ENCODE results near the gene DAAM1.

Gene DAAM1

GRCh38 chr14:59186306-59186705, 2.2 kb upstream of the DAAM1 start:
- no peak for DNase-seq (ENCODE audit: insufficient read length, low spot score)
- no peak for FAIRE-seq
- no peak for TF ChIP-seq CTCF (IDR thresholded peaks at IDR 0.05; ENCODE audit: insufficient read depth, missing control alignments)

- FAIRE-seq (no peak), DNase-seq (ENCODE audit: insufficient read length, low spot score) (no peak)
Measured at GRCh38 chr14:59187118-59187517, 1.3 kb upstream of the DAAM1 start.

GRCh38 chr14:59187802-59188460, 536 bp upstream of the DAAM1 start:
- FAIRE-seq (no peak), DNase-seq (ENCODE audit: insufficient read length, low spot score) (no peak)
- no peak for TF ChIP-seq CTCF (IDR thresholded peaks at IDR 0.05; ENCODE audit: insufficient read depth, missing control alignments)

More at GRCh38 chr14:59187118-59187517, 1.3 kb upstream of the DAAM1 start:
- TF ChIP-seq CTCF (IDR thresholded peaks at IDR 0.05; ENCODE audit: insufficient read depth, missing control alignments), result no peak

GRCh38 chr14:59189091-59189785, 771 bp downstream of the DAAM1 start:
- FAIRE-seq, result no peak
- no peak for TF ChIP-seq CTCF (IDR thresholded peaks at IDR 0.05; ENCODE audit: insufficient read depth, missing control alignments)
- no peak for DNase-seq (ENCODE audit: insufficient read length, low spot score)

DNA sequence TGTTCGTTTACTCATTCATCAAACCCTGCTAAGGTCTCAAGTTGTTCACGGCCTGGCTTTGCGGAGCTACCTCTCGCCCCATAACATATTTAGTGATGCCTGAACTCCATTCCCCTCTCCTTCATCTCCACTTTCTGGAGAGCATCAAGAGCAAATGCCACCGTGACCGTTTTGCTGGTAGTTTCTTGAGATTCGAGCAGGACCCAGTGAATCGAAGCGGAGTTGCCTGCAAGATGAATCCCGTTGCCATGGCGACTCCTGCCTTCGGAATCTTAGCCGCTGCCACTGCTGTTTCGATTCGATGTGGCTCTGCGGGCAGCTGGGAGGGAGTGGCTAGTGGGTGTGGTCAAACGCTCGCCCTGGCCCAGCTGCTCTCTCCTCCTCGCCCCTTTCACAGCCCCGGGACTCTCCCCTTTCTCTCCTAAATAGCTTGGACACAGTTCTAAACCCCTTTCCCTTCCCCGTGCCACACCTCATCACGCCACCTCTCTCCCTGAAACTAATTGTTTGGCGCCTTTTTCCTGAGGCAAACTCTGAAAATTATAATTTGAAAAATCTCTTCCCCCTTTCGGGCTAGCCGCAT, 1.4 kb downstream of the DAAM1 start:
- no peak for TF ChIP-seq CTCF (IDR thresholded peaks at IDR 0.05; ENCODE audit: insufficient read depth, missing control alignments)
- FAIRE-seq, result no peak

DNA sequence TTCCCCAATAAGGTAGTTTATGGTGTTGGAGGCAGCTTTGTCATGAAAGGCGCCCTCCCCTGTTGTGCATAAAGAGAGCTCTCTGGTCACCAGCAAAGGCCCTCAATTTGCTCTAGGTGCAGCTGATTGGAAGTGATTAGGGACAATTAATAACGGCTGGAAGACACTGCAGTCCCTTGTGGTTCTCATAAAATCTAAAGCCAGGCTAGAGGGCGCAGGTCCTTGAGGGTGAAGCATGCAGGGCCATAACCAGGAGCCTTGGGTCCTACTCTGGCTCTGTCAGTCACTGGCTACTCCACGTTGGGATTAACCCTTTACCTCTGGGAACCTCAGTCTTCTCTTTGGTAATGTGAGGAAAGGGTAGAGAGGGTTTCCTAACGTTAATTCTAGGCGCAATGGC, 1.9 kb downstream of the DAAM1 start:
- no peak for TF ChIP-seq CTCF (IDR thresholded peaks at IDR 0.05; ENCODE audit: insufficient read depth, missing control alignments)
- FAIRE-seq (no peak), DNase-seq (ENCODE audit: insufficient read length, low spot score) (no peak)

More for the DNA sequence above, 1.4 kb downstream of the DAAM1 start:
- DNase-seq (ENCODE audit: insufficient read length, low spot score), result no peak

DNA sequence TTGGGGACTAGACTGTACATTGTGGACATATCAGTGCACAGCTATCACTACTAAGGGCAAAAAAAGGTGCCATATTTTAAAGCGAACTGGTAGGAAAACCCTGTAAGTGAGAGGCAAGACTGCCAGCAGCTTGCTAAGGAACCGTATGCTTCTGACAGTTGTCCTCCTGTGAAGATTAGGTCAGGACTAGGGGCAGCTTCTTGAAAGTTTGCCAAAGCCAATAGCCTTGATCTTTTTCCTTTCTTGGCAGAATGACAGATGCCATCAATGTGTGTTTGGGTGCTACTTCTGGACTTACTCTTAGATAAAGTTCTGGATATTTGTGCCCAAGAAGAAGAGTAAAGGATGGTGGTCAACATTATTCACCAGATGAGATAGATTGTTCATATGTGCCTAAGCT, 7.4 kb downstream of the DAAM1 start:
- FAIRE-seq (no peak), DNase-seq (ENCODE audit: insufficient read length, low spot score) (no peak)
- TF ChIP-seq CTCF (IDR thresholded peaks at IDR 0.05; ENCODE audit: insufficient read depth, missing control alignments), result no peak

All from D721Med (cell line).